Femur (tissue), 1 donor: ENCODE data around the gene TMEM101.
A peak's percentile ranks its signal among the peaks of the same experiment; 100 is the strongest.
"Not testable (repeated sequence)": the region's sequence is repeated elsewhere in the genome, so short reads cannot be mapped to it uniquely, and the experiment has no call there.

Source experiments
- DNase-seq: peaks from one replicate; pipeline ENCODE4 v3.0.0-alpha.2; 2017

TMEM101 gene

GRCh38 chr17:44000141-44000860, 14.5 kb downstream of the TMEM101 start:
- DNase-seq = no peak

GRCh38 chr17:43999024-43999423, 15.7 kb downstream of the TMEM101 start:
- DNase-seq = no peak

- DNase-seq = no peak
These were observed 16.2 kb downstream of the TMEM101 start for GRCh38 chr17:43998552-43998951.

- DNase-seq = not testable (repeated sequence)
These were observed 17.6 kb downstream of the TMEM101 start for GRCh38 chr17:43997180-43997579.

- no peak for DNase-seq
These were observed 19.7 kb downstream of the TMEM101 start for GRCh38 chr17:43995150-43995471.

GRCh38 chr17:43994272-43995149, 20.3 kb downstream of the TMEM101 start:
- peak; percentile 70 for DNase-seq

- DNase-seq = no peak
These were observed 22.1 kb downstream of the TMEM101 start for GRCh38 chr17:43992641-43993040.

GRCh38 chr17:43988301-43988700, 26.5 kb downstream of the TMEM101 start:
- no peak for DNase-seq

GRCh38 chr17:43987131-43988021, 27.4 kb downstream of the TMEM101 start:
- DNase-seq = no peak

GRCh38 chr17:43986225-43986981, 28.4 kb downstream of the TMEM101 start:
- DNase-seq = no peak

- no peak for DNase-seq
These were observed 30.2 kb downstream of the TMEM101 start for GRCh38 chr17:43984521-43984920.

- no peak for DNase-seq
These were observed 31.0 kb downstream of the TMEM101 start for GRCh38 chr17:43983515-43984411.

- DNase-seq = no peak
These were observed 31.6 kb downstream of the TMEM101 start for GRCh38 chr17:43983196-43983514.

GRCh38 chr17:43982171-43982570, 32.6 kb downstream of the TMEM101 start:
- no peak for DNase-seq

- no peak for DNase-seq
These were observed 35.1 kb downstream of the TMEM101 start for GRCh38 chr17:43979671-43980070.

- no peak for DNase-seq
These were observed 35.8 kb downstream of the TMEM101 start for GRCh38 chr17:43979011-43979410.

- DNase-seq = no peak
These were observed 36.7 kb downstream of the TMEM101 start for GRCh38 chr17:43978078-43978477.

- no peak for DNase-seq
These were observed 37.6 kb downstream of the TMEM101 start for GRCh38 chr17:43976963-43977837.

GRCh38 chr17:43975898-43976297, 38.9 kb downstream of the TMEM101 start:
- no peak for DNase-seq
